NCI-H460 (cell line): ENCODE results near the gene CDC7. TPM values are rescaled to one million over a fixed set of nuclear protein-coding genes. Genes with fewer than 3 reads are reported as not detected.

Source experiments
- DNase-seq: peaks from one replicate; pipeline ENCODE4 v3.0.0-alpha.2; 2016; ENCODE audit warnings: low read depth; ENCODE audit errors: extremely low read depth
- total RNA-seq: library from RNA; depleted of rRNA; stranded (reverse); fragments of >200 nt; shearing (Covaris generic); gene quantifications from 2 replicates; pipeline ENCODE4 v1.2.3, GENCODE V29; 2014; rRNA removed

Gene CDC7
- total RNA-seq, 1 experiment from 2014 or later = 18.2 TPM

DNA sequence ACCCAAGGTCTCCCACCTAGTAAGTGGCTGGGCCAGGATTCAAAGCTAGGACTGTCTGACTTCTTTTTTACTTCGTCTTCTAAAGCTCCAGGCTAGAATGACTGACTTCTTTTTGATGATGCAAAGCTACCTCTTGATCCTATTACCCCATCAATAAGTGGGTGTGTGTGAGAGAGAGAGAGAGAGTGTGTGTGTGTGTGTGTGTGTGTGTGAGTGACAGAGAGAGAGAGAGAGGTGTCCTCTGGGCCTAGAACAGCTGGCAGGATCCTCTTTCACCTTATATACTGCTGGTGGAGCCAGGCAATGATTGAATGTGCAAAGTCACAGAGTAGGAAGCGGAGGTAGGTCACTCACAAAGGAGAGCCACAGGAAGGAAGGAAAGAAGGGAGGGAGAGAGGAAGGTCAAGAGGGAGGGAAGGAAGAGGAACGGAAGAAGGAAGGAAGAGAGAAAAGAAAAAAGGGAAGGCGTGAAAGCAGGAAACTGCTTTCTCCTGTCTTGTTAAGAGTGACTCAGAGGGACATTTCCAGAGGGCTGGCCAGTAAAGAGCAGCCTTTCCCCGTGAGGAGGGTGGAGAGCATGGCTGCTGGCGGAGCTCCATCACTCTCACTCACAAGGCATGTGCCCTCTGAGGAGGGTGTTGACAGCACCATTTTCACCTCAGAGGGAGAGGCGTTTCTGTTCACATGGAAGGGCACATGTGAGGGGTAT lies 68.9 kb downstream of the CDC7 start:
- DNase-seq = no peak

DNA sequence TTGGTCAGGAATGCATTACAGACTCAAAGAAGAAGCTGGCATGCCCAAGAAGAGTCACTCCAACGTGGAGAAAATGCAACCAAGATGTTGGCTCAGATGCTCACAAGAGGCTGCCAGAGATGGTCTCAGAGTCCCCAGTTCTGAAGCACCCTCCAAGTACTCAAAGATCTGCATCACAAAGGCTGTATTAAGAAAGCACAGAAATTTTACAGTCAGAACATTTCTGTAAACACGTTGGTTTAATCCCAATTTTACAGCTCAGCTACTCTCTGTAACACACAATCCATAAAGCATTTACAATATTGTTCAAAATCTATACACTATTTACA lies 69.4 kb downstream of the CDC7 start:
- DNase-seq = no peak

DNA sequence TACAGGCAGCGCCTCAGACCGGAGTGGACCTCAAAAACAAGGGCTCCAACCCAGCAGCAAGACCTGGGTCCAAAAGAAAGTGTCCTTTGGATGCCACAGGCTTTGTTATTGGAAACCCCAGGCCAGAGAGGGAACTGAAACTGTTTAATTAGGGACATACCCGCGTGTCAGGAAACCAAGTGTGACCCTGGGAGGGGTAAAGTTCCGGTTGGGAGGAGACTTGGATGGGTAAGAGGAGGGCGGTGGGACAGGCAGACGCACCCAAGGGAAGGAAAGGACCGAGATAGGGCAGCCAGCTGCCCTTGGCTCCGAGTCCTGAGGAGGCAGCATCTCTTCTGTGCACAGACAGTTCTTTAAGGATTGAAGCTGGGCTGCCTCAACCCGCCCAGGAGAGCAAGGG lies 71.4 kb downstream of the CDC7 start:
- DNase-seq = no peak

Other genes with a start within 250 kb of the CDC7 start
- gene HFM1, start 96.0 kb upstream of the CDC7 start, total RNA-seq = 2.3 and 2.7 TPM in 2 replicates